Left renal pelvis (tissue), 4 donors: ENCODE data around the gene HSFY2. TPM values are rescaled to one million over a fixed set of nuclear protein-coding genes. Genes with fewer than 3 reads are reported as not detected.
"Not testable (repeated sequence)": the region's sequence is repeated elsewhere in the genome, so short reads cannot be mapped to it uniquely, and the experiment has no call there.

Experiments
- DNase-seq, 4 donors: peaks; one replicate each; pipeline ENCODE4 v3.0.0-alpha.2; 2013; ENCODE audit warnings: low read depth in 4 of 4, low spot score in 3 of 4
- polyA plus RNA-seq, 4 donors: library from polyadenylated mRNA; unstranded; fragments of 120-200 nt; gene quantifications; one replicate each; pipeline ENCODE4 v1.2.1, GENCODE V29; 2013; ENCODE audit not compliant: insufficient read length in 4 of 4

The HSFY2 gene, protein sequence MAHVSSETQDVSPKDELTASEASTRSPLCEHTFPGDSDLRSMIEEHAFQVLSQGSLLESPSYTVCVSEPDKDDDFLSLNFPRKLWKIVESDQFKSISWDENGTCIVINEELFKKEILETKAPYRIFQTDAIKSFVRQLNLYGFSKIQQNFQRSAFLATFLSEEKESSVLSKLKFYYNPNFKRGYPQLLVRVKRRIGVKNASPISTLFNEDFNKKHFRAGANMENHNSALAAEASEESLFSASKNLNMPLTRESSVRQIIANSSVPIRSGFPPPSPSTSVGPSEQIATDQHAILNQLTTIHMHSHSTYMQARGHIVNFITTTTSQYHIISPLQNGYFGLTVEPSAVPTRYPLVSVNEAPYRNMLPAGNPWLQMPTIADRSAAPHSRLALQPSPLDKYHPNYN
- under 1 TPM; 0.20 to 0.84 (median 0.29) TPM for polyA plus RNA-seq

DNA sequence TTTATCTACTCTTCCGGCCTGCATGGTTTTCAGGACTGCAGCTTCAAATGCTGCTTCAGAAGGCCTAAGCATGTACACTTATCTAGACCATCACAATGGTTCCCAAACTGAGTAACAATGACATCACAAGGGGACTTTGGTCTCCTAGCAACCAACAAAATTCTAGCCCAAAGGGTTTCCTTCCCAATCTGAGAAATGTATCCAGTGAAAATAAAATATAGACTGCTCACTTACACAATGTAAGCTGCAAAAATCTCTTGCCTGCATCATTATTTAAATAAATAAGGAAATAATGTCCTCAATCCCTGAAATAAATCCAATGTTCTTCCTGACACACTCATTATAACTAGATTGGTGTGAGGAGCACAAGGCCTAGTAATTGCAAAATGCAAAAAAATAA is at the start of gene HSFY2:
Gene HSFY2, minus strand, starts transcription at position 101 of the 400 bp plus-strand sequence. CDS start 117 bp downstream, outside the sequence.
- DNase-seq = not testable (repeated sequence)

DNA sequence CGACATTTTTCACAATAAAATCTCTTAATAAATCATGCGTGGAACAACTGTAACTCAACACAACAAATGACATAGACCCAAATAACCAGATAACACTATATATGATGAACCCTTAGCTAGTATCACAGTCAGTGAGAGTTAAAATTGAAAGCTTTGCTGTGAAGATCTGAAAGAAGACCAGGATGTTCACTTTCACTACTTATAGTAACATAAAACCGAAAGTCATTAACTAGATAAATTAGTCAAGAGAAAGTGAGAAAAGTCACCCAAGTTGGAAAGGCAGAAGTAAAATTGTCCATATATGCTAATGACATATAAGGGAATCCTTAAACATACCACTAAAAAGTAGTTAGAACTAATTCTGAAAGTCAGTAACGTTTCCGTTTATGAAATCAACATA is 42.2 kb upstream of the HSFY2 start:
- DNase-seq = not testable (repeated sequence)

- DNase-seq = not testable (repeated sequence)
Observed at GRCh38 chrY:18788757-18789406, 15.3 kb upstream of the HSFY2 start.

GRCh38 chrY:18754077-18754476 is 19.5 kb downstream of the HSFY2 start:
- not testable (repeated sequence) for DNase-seq

DNA sequence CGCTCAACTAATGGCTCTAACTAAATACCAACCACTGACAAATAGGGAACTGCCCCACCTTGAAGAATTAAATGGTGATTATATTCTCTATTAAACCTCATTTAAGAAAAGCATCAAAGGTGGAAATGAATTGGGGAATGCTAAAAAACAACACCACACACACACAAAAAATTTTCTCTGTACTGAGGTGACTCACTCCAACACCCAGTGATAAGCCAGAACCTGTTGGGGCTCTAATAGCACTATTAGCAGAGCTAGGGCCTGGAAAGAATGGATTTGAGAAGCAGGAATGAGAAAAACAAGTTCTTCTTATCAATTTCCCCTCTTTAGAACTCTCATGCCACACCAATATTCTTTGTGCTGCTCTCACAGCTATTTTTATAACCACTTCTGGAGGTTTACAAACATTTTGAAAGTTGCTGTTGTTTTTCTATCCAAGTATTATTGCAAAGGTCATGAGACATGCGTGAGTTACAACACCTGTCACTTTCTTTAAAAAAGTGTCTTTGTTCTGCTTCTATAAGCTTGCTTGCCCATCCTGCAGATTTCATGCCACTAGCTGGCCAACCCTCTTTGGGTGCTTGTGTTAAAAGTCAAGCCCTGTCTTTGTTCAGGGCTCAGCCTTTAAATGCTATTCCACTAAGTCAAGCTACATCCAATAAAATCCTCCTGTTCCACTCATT is 20.3 kb downstream of the HSFY2 start:
- not testable (repeated sequence) for DNase-seq

DNA sequence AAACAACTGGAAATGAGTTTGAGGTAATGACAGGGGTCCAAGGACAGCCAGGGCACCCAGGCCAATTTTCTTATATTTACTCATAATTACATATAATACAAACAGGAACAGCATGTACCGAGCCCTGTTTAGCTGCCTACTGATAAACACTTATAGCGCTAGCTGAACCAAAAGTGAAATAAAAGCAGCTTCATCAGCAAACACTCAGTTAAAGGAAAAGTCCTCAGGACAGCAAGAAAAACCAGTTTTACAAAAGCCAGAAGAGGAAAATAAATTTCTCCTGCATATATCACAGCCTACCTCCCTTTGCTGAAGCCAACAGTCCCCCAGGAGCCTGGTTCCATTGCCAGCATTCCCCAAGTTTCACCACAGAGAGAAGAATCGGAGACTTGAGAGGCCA is 49.8 kb downstream of the HSFY2 start:
- DNase-seq = not testable (repeated sequence)

Other genes with a start within 250 kb of the HSFY2 start
- gene HSFY1, start 227.0 kb downstream of the HSFY2 start, polyA plus RNA-seq = not detected